HS-5 (cell line): ENCODE data around the gene COL4A3.

ENCODE experiments used
- DNase-seq: peaks from one replicate; pipeline ENCODE4 v3.0.0-alpha.2; 2012; ENCODE audit warnings: low read depth

Gene COL4A3

GRCh38 chr2:227163998-227164762 lies at the start of gene COL4A3, which contains the start of gene COL4A4:
Gene COL4A3, plus strand, starts transcription at chr2:227164624. Its CDS starts 103 bp downstream, at chr2:227164727.
Gene COL4A4, minus strand, starts transcription at chr2:227164205. Its CDS starts 16,722 bp downstream, at chr2:227147483.
- DNase-seq, result no peak

GRCh38 chr2:227115761-227116160 lies 48.7 kb upstream of the COL4A3 start:
- peak; percentile 35 for DNase-seq

- DNase-seq, result no peak
These were observed 47.4 kb upstream of the COL4A3 start for GRCh38 chr2:227117027-227117426.

- DNase-seq, result no peak
These were observed 46.6 kb upstream of the COL4A3 start for GRCh38 chr2:227117852-227118251.

GRCh38 chr2:227118353-227118752 lies 46.1 kb upstream of the COL4A3 start:
- no peak for DNase-seq

- no peak for DNase-seq
These were observed 40.7 kb upstream of the COL4A3 start for GRCh38 chr2:227123697-227124096.

GRCh38 chr2:227124811-227125210 lies 39.6 kb upstream of the COL4A3 start:
- DNase-seq, result no peak

GRCh38 chr2:227125506-227125905 lies 38.9 kb upstream of the COL4A3 start:
- no peak for DNase-seq

GRCh38 chr2:227127201-227127600 lies 37.2 kb upstream of the COL4A3 start:
- no peak for DNase-seq

GRCh38 chr2:227130636-227131035 lies 33.8 kb upstream of the COL4A3 start:
- no peak for DNase-seq

- DNase-seq, result no peak
These were observed 31.4 kb upstream of the COL4A3 start for GRCh38 chr2:227132986-227133385.

- no peak for DNase-seq
These were observed 29.8 kb upstream of the COL4A3 start for GRCh38 chr2:227134591-227134990.

- DNase-seq, result no peak
These were observed 23.1 kb upstream of the COL4A3 start for GRCh38 chr2:227141301-227141700.

GRCh38 chr2:227143895-227144294 lies 20.5 kb upstream of the COL4A3 start:
- no peak for DNase-seq

GRCh38 chr2:227146456-227146855 lies 18.0 kb upstream of the COL4A3 start:
- DNase-seq, result no peak

- peak; percentile 91 for DNase-seq
These were observed 17.4 kb upstream of the COL4A3 start for GRCh38 chr2:227147023-227147422.

- DNase-seq, result no peak
These were observed 16.3 kb upstream of the COL4A3 start for GRCh38 chr2:227148106-227148505.

GRCh38 chr2:227150222-227150936 lies 14.0 kb upstream of the COL4A3 start:
- no peak for DNase-seq

- DNase-seq, result no peak
These were observed 12.2 kb upstream of the COL4A3 start for GRCh38 chr2:227152093-227152766.

GRCh38 chr2:227153307-227153706 lies 11.1 kb upstream of the COL4A3 start:
- no peak for DNase-seq

GRCh38 chr2:227153758-227154486 lies 10.5 kb upstream of the COL4A3 start:
- no peak for DNase-seq
